H1 (cell line): Measurements from ENCODE around the gene SOBP. TPM values are rescaled to one million over a fixed set of nuclear protein-coding genes. Genes with fewer than 3 reads are reported as not detected.

ENCODE experiments used
- CTCF ChIA-PET: fragments of 300-600 bp; sonication (Branson Sonifier 250); formaldehyde crosslinking; loops from one replicate; lab custom pipeline; 2021; ENCODE audit not compliant: partially characterized antibody; lab: Charles Lee
- POLR2A ChIA-PET: fragments of 300-600 bp; sonication (Branson Sonifier 250); formaldehyde crosslinking; loops from one replicate; lab custom pipeline; 2021; ENCODE audit warnings: inconsistent platforms; ENCODE audit not compliant: partially characterized antibody; lab: Charles Lee
- DNase-seq, 2 experiments: peaks; one replicate each; pipeline versions ENCODE4 v3.0.0 to v3.0.0-alpha.2; 2010 to 2022; ENCODE audit warnings: low spot score in 2 of 2, low read depth in 1 of 2, mixed read lengths in 1 of 2
- FAIRE-seq: peaks from 2 replicates; lab custom pipeline; 2011; peaks lifted over from hg19 to GRCh38; lab: Jason Lieb, UNC
- H2AFZ ChIP-seq: 2 replicates; pipeline ENCODE4 v1.8.1; 2012; ENCODE audit warnings: low read length, inconsistent platforms
- H2AK5ac ChIP-seq: 2 replicates; pipeline ENCODE4 v1.6.1; 2013; ENCODE audit warnings: low read depth, low read length
- H2BK120ac ChIP-seq: replicated peaks from 2 replicates; pipeline ENCODE3; 2013; ENCODE audit warnings: low read depth, low read length, inconsistent platforms
- H2BK12ac ChIP-seq: 2 replicates; pipeline ENCODE4 v1.6.1; 2013; ENCODE audit warnings: low read depth, low read length
- H2BK15ac ChIP-seq: 2 replicates; pipeline ENCODE4 v1.6.1; 2013; ENCODE audit warnings: low read length
- H2BK20ac ChIP-seq: 2 replicates; pipeline ENCODE4 v1.6.1; 2013; ENCODE audit warnings: low read length
- H2BK5ac ChIP-seq: 2 replicates; pipeline ENCODE4 v1.6.1; 2013; ENCODE audit warnings: low read depth, low read length
- H3K14ac ChIP-seq: 2 replicates; pipeline ENCODE4 v1.6.1; 2013; ENCODE audit warnings: inconsistent platforms; ENCODE audit not compliant: insufficient read length
- H3K18ac ChIP-seq: 2 replicates; pipeline ENCODE4 v1.6.1; 2013; ENCODE audit warnings: low read length; ENCODE audit errors: extremely low read depth
- H3K23ac ChIP-seq: 2 replicates; pipeline ENCODE4 v1.6.1; 2013; ENCODE audit warnings: inconsistent platforms; ENCODE audit not compliant: insufficient read length
- H3K23me2 ChIP-seq: 2 replicates; pipeline ENCODE4 v1.6.1; 2013; ENCODE audit warnings: low read depth, low read length
- H3K27ac ChIP-seq: 2 replicates; pipeline ENCODE4 v1.6.1; 2011; ENCODE audit warnings: low read depth, low read length, inconsistent platforms
- H3K27me3 ChIP-seq, 4 experiments: replicated peaks in 1 of 4; 1 replicate in 1 of 4; 2 replicates in 3 of 4; pipeline versions ENCODE4 v1.6.1 to v1.8.1; 2011 to 2013; ENCODE audit warnings: low read length in 3 of 4, mild to moderate bottlenecking in 3 of 4, inconsistent platforms in 2 of 4, mixed read lengths in 2 of 4, moderate library complexity in 1 of 4; ENCODE audit not compliant: control insufficient read depth in 3 of 4, insufficient read depth in 3 of 4; ENCODE audit errors: extremely low read depth in 1 of 4
- H3K36me3 ChIP-seq, 4 experiments: 2 replicates each; pipeline versions ENCODE4 v1.6.1 to v1.8.1; 2011 to 2013; ENCODE audit warnings: mild to moderate bottlenecking in 4 of 4, low read length in 3 of 4, moderate library complexity in 2 of 4, control low read depth in 1 of 4, inconsistent platforms in 1 of 4; ENCODE audit not compliant: insufficient read depth in 4 of 4, control insufficient read depth in 2 of 4
- H3K4ac ChIP-seq: replicated peaks from 2 replicates; pipeline ENCODE3; 2013; ENCODE audit warnings: low read length, low read depth, mixed read lengths, inconsistent platforms; ENCODE audit not compliant: insufficient read length
- H3K4me1 ChIP-seq, 4 experiments: replicated peaks in 1 of 4; 1 replicate in 1 of 4; 2 replicates in 3 of 4; pipeline versions ENCODE4 v1.6.1 to v1.8.1; 2011 to 2013; ENCODE audit warnings: low read length in 3 of 4, inconsistent platforms in 2 of 4, mixed read lengths in 1 of 4; ENCODE audit not compliant: insufficient read depth in 4 of 4, control insufficient read depth in 3 of 4
- H3K4me2 ChIP-seq, 2 experiments: 2 replicates each; pipeline versions ENCODE4 v1.6.1 to v1.8.1; 2011 to 2013; ENCODE audit warnings: low read depth in 2 of 2, low read length in 2 of 2, control low read depth in 1 of 2, inconsistent platforms in 1 of 2, mild to moderate bottlenecking in 1 of 2; ENCODE audit not compliant: insufficient read depth in 1 of 2
- H3K4me3 ChIP-seq, 4 experiments: fragments of 200-600, 300-600 bp in 1 of 4; sonication (generic), shearing (Covaris generic), sonication (Bioruptor Twin) in 1 of 4; 2 replicates each; pipeline versions ENCODE4 v1.5.1 to v1.8.1; 2011 to 2016; ENCODE audit warnings: low read length in 4 of 4, low read depth in 3 of 4, control low read depth in 2 of 4, inconsistent platforms in 2 of 4, mild to moderate bottlenecking in 2 of 4, mixed read lengths in 1 of 4, moderate library complexity in 1 of 4; ENCODE audit not compliant: insufficient read depth in 2 of 4; ENCODE audit errors: extremely low read depth in 1 of 4
- H3K56ac ChIP-seq: replicated peaks from 2 replicates; pipeline ENCODE3; 2013; ENCODE audit warnings: low read depth, mild to moderate bottlenecking, mixed read lengths, low read length, inconsistent platforms; ENCODE audit not compliant: insufficient read length
- H3K79me1 ChIP-seq: 2 replicates; pipeline ENCODE4 v1.6.1; 2013; ENCODE audit warnings: low read depth, low read length, control low read depth
- H3K79me2 ChIP-seq, 2 experiments: 2 replicates each; pipeline versions ENCODE4 v1.6.1 to v1.8.1; 2012 to 2013; ENCODE audit warnings: low read length in 2 of 2, mild to moderate bottlenecking in 2 of 2, inconsistent platforms in 1 of 2; ENCODE audit not compliant: insufficient read depth in 2 of 2, control insufficient read depth in 1 of 2
- H3K9ac ChIP-seq, 4 experiments: replicated peaks in 1 of 4; 1 replicate in 1 of 4; 2 replicates in 3 of 4; pipeline versions ENCODE4 v1.6.1 to v1.8.1; 2011 to 2013; ENCODE audit warnings: low read depth in 3 of 4, low read length in 3 of 4, control low read depth in 2 of 4, mild to moderate bottlenecking in 2 of 4, moderate library complexity in 2 of 4, inconsistent platforms in 1 of 4; ENCODE audit errors: extremely low read depth in 1 of 4
- H3K9me3 ChIP-seq, 2 experiments: 2 replicates each; pipeline versions ENCODE4 v1.6.1 to v1.8.1; 2012 to 2013; ENCODE audit warnings: mild to moderate bottlenecking in 2 of 2, moderate library complexity in 2 of 2, control low read depth in 1 of 2, inconsistent platforms in 1 of 2, low read depth in 1 of 2, low read length in 1 of 2, mixed read lengths in 1 of 2; ENCODE audit not compliant: insufficient read depth in 2 of 2
- H4K20me1 ChIP-seq, 2 experiments: replicated peaks in 1 of 2; 2 replicates each; pipeline versions ENCODE3 to v1.8.1; 2011 to 2013; ENCODE audit warnings: inconsistent platforms in 2 of 2, low read length in 2 of 2, mild to moderate bottlenecking in 1 of 2; ENCODE audit not compliant: insufficient read depth in 2 of 2, control insufficient read depth in 1 of 2
- H4K5ac ChIP-seq: 2 replicates; pipeline ENCODE4 v1.6.1; 2013; ENCODE audit warnings: low read length, low read depth, mixed read lengths, inconsistent platforms; ENCODE audit not compliant: insufficient read length
- H4K8ac ChIP-seq: 2 replicates; pipeline ENCODE4 v1.8.0; 2013; ENCODE audit warnings: mild to moderate bottlenecking, moderate library complexity, low read length, inconsistent platforms; ENCODE audit not compliant: insufficient read depth; ENCODE audit errors: extremely low read depth
- H4K91ac ChIP-seq: replicated peaks from 2 replicates; pipeline ENCODE3; 2013; ENCODE audit warnings: low read length, mixed read lengths, inconsistent platforms; ENCODE audit not compliant: insufficient read length
- CBX8 ChIP-seq: fragments of 300-800, 300-1000 bp; sonication (generic); IDR thresholded peaks from 2 replicates; pipeline ENCODE4 v1.7.1; 2016; ENCODE audit warnings: low read depth, low read length, borderline replicate concordance
- CREB1 ChIP-seq: IDR thresholded peaks from 2 replicates; pipeline ENCODE4 v1.6.1; 2012; ENCODE audit warnings: inconsistent platforms
- EZH2 ChIP-seq: fragments of 200-600 bp; sonication (generic); IDR thresholded peaks from 2 replicates; pipeline ENCODE4 v1.7.1; 2012; ENCODE audit warnings: low read depth, mild to moderate bottlenecking, moderate library complexity, low read length, inconsistent platforms; ENCODE audit not compliant: severe bottlenecking
- WGBS, 2 experiments: shearing (Covaris generic) in 1 of 2; methylation state at CpG; one replicate each; pipeline versions ENCODE4 v1.1.6 to v1.1.7; 2013 to 2015; ENCODE audit warnings: low lambda C conversion rate in 2 of 2, mixed read lengths in 2 of 2, inconsistent platforms in 1 of 2, low coverage in 1 of 2, missing lambda C conversion rate in 1 of 2; ENCODE audit not compliant: insufficient replicate concordance in 2 of 2, insufficient coverage in 1 of 2, insufficient read length in 1 of 2; ENCODE audit errors: extremely low coverage in 1 of 2, missing lambda C conversion rate in 1 of 2; 5-methylcytosine and 5-hydroxymethylcytosine counted together
- polyA plus RNA-seq, 7 experiments: library from polyadenylated mRNA; depleted of rRNA in 3 of 7; stranded (reverse) in 5 of 7; unstranded in 2 of 7; fragments of >200 nt in 5 of 7; fragments of 200-250 nt in 2 of 7; gene quantifications; 1 replicate in 5 of 7; 2 replicates in 1 of 7; 4 replicates in 1 of 7; pipeline versions ENCODE4 v1.2.1 to v1.2.3, GENCODE V29; 2011 to 2013; ENCODE audit warnings: missing spikeins in 2 of 7, mixed read lengths in 2 of 7
- total RNA-seq: library from RNA; stranded (reverse); fragmentation: NEBNext Ultra II Directional; extraction: Animal tissue kit (Norgen Biotek cat#: 25700); gene quantifications from 2 replicates; pipeline ENCODE4 v1.2.1, GENCODE V29; 2021

The SOBP gene
- total and polyA plus RNA-seq, 2 of the 8 experiments (the other 6 are each of a cell fraction or from before 2014, with no cell fraction given) = 0.45 to 6.2 TPM

DNA sequence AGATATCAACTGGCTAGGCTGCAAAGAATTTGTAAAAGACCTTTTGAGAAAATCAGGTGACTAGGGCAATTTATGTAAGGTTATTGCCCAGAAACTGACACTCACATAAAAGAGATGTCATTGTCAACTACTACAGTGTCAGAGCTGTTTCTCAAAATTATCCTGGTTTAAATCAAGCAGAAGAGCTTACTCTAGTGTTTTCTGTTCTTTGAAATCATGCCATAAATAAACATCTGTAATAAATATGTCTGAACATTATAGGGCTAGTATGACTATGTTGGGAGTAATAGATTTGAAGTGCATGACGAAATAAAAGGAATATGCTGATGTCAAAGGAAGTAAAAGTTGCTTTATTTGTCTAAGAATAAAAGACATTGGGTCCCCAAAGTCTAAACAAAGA is 19.6 kb upstream of the SOBP start:
- no peak for FAIRE-seq

More for the DNA sequence above, 19.6 kb upstream of the SOBP start:
- POLR2A ChIA-PET = interaction anchor here (1.3 to 1.8 kb wide), 2 partner anchors 10 to 11 kb away, joined by 4 to 6 read pairs; partner anchors contain the start of gene PDSS2
- Histone ChIP-seq H3K9me3 (no peaks in the 10 kb centered on the region), H4K20me1 (no peaks in the 10 kb centered on the region), H3K14ac (no peak overlapping the region), H3K4me1 (peaks cover 0 to 10% (median 4%) of the 10 kb centered on the region in 4 experiments; a peak in 6 of 7 replicates), H2AFZ (no peak overlapping the region), H3K27me3 (no peaks in the 10 kb centered on the region), H3K23ac (no peak overlapping the region), H3K23me2 (no peaks in the 10 kb centered on the region), H4K5ac (no peak overlapping the region), H3K79me1 (no peaks in the 10 kb centered on the region), H4K91ac (no peak overlapping the region), H2AK5ac (no peak overlapping the region), H2BK15ac (no peak overlapping the region), H3K27ac (no peak overlapping the region), H3K4ac (no peak overlapping the region), H2BK5ac (no peak overlapping the region), H3K79me2 (no peaks in the 10 kb centered on the region), H3K18ac (no peak overlapping the region), H3K36me3 (no peaks in the 10 kb centered on the region), H3K56ac (no peak overlapping the region), H2BK12ac (no peak overlapping the region), H3K4me2 (no peak overlapping the region), H3K9ac (no peak overlapping the region), H2BK120ac (no peak overlapping the region), H3K4me3 (no peak overlapping the region), H4K8ac (no peak overlapping the region), H2BK20ac (no peak overlapping the region)
- DNase-seq = no peak
- WGBS, 2 experiments = 81% methylated on average over 1 of the region's 1 CpG; no CpG with 5 or more reads in 1 of the 2 experiments
- TF ChIP-seq CREB1 (no peak), CBX8 (no peak), EZH2 (no peak)
- CTCF ChIA-PET = interaction anchor here (0.6 to 1.2 kb wide), 3 partner anchors 14 to 185 kb away, joined by 3 read pairs; no protein-coding TSS in a partner anchor
